HK-2 (cell line): ENCODE data around the gene PAQR6.

Source experiments
- DNase-seq: peaks from one replicate; pipeline ENCODE4 v3.0.0-alpha.2; 2018; ENCODE audit not compliant: unreplicated experiment

Gene PAQR6

GRCh38 chr1:156247460-156248322 is at the start of gene PAQR6:
Gene PAQR6 (minus strand): TSS chr1:156248056. CDS start chr1:156246731, 1,325 bp downstream.
- DNase-seq = no peak

- peak; percentile 49 for DNase-seq
Measured at GRCh38 chr1:156295391-156295947, 47.6 kb upstream of the PAQR6 start, which contains the start of gene GLMP. Gene GLMP (minus strand): TSS chr1:156295679. CDS start chr1:156295645, 34 bp downstream.

GRCh38 chr1:156293895-156294294 is 46.0 kb upstream of the PAQR6 start:
- no peak for DNase-seq

- no peak for DNase-seq
Measured at GRCh38 chr1:156293098-156293434, 45.2 kb upstream of the PAQR6 start.

- peak; percentile 42 for DNase-seq
Measured at GRCh38 chr1:156291226-156292061, 43.6 kb upstream of the PAQR6 start.

GRCh38 chr1:156289857-156290256 is 42.0 kb upstream of the PAQR6 start:
- no peak for DNase-seq

- DNase-seq = no peak
Measured at GRCh38 chr1:156286061-156286460, 38.2 kb upstream of the PAQR6 start.

GRCh38 chr1:156285437-156285836 is 37.6 kb upstream of the PAQR6 start:
- DNase-seq = no peak

- no peak for DNase-seq
Measured at GRCh38 chr1:156284757-156285156, 36.9 kb upstream of the PAQR6 start.

GRCh38 chr1:156284112-156284511 is 36.3 kb upstream of the PAQR6 start, which contains the start of gene TMEM79:
Gene TMEM79 (plus strand): TSS chr1:156284325. CDS start chr1:156285227, 902 bp downstream.
- no peak for DNase-seq

- DNase-seq = no peak
Measured at GRCh38 chr1:156283521-156283920, 35.7 kb upstream of the PAQR6 start.

- peak; percentile 96 for DNase-seq
Measured at GRCh38 chr1:156282479-156283222, 34.8 kb upstream of the PAQR6 start, which contains the start of gene SMG5. Gene SMG5 (minus strand): TSS chr1:156282825. CDS start chr1:156282680, 145 bp downstream.

GRCh38 chr1:156281693-156282478 is 34.0 kb upstream of the PAQR6 start:
- DNase-seq = no peak

GRCh38 chr1:156281281-156281680 is 33.4 kb upstream of the PAQR6 start:
- no peak for DNase-seq

GRCh38 chr1:156279837-156280236 is 32.0 kb upstream of the PAQR6 start:
- DNase-seq = no peak

GRCh38 chr1:156276966-156277381 is 29.1 kb upstream of the PAQR6 start:
- DNase-seq = no peak

- DNase-seq = no peak
Measured at GRCh38 chr1:156276532-156276931, 28.7 kb upstream of the PAQR6 start.

GRCh38 chr1:156270314-156270713 is 22.5 kb upstream of the PAQR6 start:
- no peak for DNase-seq

- DNase-seq = no peak
Measured at GRCh38 chr1:156268336-156268735, 20.5 kb upstream of the PAQR6 start.

GRCh38 chr1:156266051-156266450 is 18.2 kb upstream of the PAQR6 start:
- DNase-seq = no peak

- DNase-seq = no peak
Measured at GRCh38 chr1:156263288-156263655, 15.4 kb upstream of the PAQR6 start.
